OCI-LY7 (cell line): ENCODE measurements around the gene DKK3.

Source experiments
- CTCF ChIP-seq: fragments of 200-600 bp; sonication (generic); conservative IDR thresholded peaks from 2 replicates; pipeline ENCODE4 v1.5.1; 2014; ENCODE audit warnings: mild to moderate bottlenecking, antibody characterized with exemption, low read length, moderate library complexity, mixed read lengths
- EZH2phosphoT487 ChIP-seq: fragments of 200-600 bp; sonication (generic); IDR thresholded peaks from 2 replicates; pipeline ENCODE4 v1.6.1; 2018; ENCODE audit warnings: low read depth, borderline replicate concordance, mild to moderate bottlenecking, mixed run types, antibody characterized with exemption, low read length, moderate library complexity, mixed read lengths

- no peak for TF ChIP-seq EZH2phosphoT487
- TF ChIP-seq CTCF = no peak
These were observed 11.9 kb downstream of the DKK3 start for GRCh38 chr11:11996321-11997048.
